Panc1 (cell line): ENCODE measurements around the gene ZNF691. TPM values are rescaled to one million over a fixed set of nuclear protein-coding genes. Genes with fewer than 3 reads are reported as not detected.

Experiments
- ATAC-seq: fragments of 200-7000 bp; cut with Tn5 transposase; 2 replicates; pipeline ENCODE4 v1.9.1; 2020; ENCODE audit warnings: mild to moderate bottlenecking, moderate library complexity
- BruUV-seq: library from RNA; stranded (reverse); fragments of 400-500 nt; replicated peaks from 2 replicates; lab custom pipeline; 2021; lab: Mats Ljungman, UMichigan
- CTCF ChIA-PET: fragments of 300-600 bp; sonication (Branson Sonifier 250); formaldehyde crosslinking; loops from one replicate; lab custom pipeline; 2022; ENCODE audit warnings: antibody characterized with exemption; lab: Charles Lee
- POLR2A ChIA-PET: fragments of 300-600 bp; sonication (Branson Sonifier 250); formaldehyde crosslinking; loops from one replicate; lab custom pipeline; 2022; ENCODE audit warnings: antibody characterized with exemption; lab: Charles Lee
- DNase-seq: peaks from one replicate; pipeline ENCODE4 v3.0.0-alpha.2; 2010; ENCODE audit warnings: low read depth, low spot score
- H3K27ac ChIP-seq: 2 replicates; pipeline ENCODE4 v1.5.1; 2011; ENCODE audit warnings: mild to moderate bottlenecking, low read length, inconsistent platforms
- H3K27me3 ChIP-seq: fragments of 200-500 bp; sonication (Bioruptor generic); 2 replicates; pipeline ENCODE4 v1.6.0; 2014; ENCODE audit warnings: low read length, inconsistent platforms; ENCODE audit not compliant: control insufficient read depth, insufficient read depth
- H3K36me3 ChIP-seq: fragments of 200-500 bp; sonication (Bioruptor generic); 2 replicates; pipeline ENCODE4 v1.5.1; 2014; ENCODE audit warnings: inconsistent platforms, mild to moderate bottlenecking, low read length, moderate library complexity; ENCODE audit not compliant: control insufficient read depth, insufficient read depth
- H3K4me1 ChIP-seq: 2 replicates; pipeline ENCODE4 v1.5.1; 2011; ENCODE audit warnings: inconsistent platforms, mild to moderate bottlenecking, low read length, moderate library complexity; ENCODE audit not compliant: control insufficient read depth, insufficient read depth
- H3K4me3 ChIP-seq, 2 experiments: 2 replicates each; pipeline ENCODE4 v1.5.1; 2011 to 2012; ENCODE audit warnings: low read depth in 2 of 2, low read length in 2 of 2, mild to moderate bottlenecking in 2 of 2, inconsistent platforms in 1 of 2, moderate library complexity in 1 of 2
- H3K9me3 ChIP-seq: fragments of 200-500 bp; sonication (Bioruptor generic); 2 replicates; pipeline ENCODE4 v1.5.1; 2014; ENCODE audit warnings: low read depth, mild to moderate bottlenecking, inconsistent platforms, low read length, moderate library complexity; ENCODE audit not compliant: control insufficient read depth, insufficient read depth
- CTCF ChIP-seq: fragments of 450-650 bp; IDR thresholded peaks from 2 replicates; pipeline ENCODE4 v1.5.1; 2017; ENCODE audit warnings: mild to moderate bottlenecking
- POLR2AphosphoS5 ChIP-seq: IDR thresholded peaks from 2 replicates; pipeline ENCODE4 v1.6.1; 2012; ENCODE audit warnings: mild to moderate bottlenecking, low read depth, low read length, moderate library complexity
- REST ChIP-seq, 2 experiments: IDR thresholded peaks; 2 replicates each; pipeline ENCODE4 v1.6.1; 2011 to 2012; ENCODE audit warnings: low read depth in 2 of 2, control low read depth in 1 of 2, low read length in 1 of 2, mild to moderate bottlenecking in 1 of 2, moderate library complexity in 1 of 2; ENCODE audit not compliant: insufficient read depth in 1 of 2
- SIN3A ChIP-seq: IDR thresholded peaks from 2 replicates; pipeline ENCODE4 v1.6.1; 2012; ENCODE audit warnings: low read depth, mild to moderate bottlenecking, low read length, moderate library complexity, borderline replicate concordance; ENCODE audit not compliant: insufficient read depth
- TCF7L2 ChIP-seq: IDR thresholded peaks from 2 replicates; pipeline ENCODE4 v1.6.1; 2011; ENCODE audit warnings: mild to moderate bottlenecking, low read depth, low read length, inconsistent platforms
- in situ Hi-C: cut with HindIII; loops from 2 replicates; pipeline ENCODE4 v1.10.0; 2016; ENCODE audit warnings: low sequenced_read_pairs, low pct_unique_long_range_greater_than_20kb
- intact Hi-C: fragments of 100-400 bp; cut with micrococcal nuclease; formaldehyde crosslinking; loops from one replicate; pipeline ENCODE4 v1.10.0; 2022; ENCODE audit not compliant: unreplicated experiment
- total RNA-seq: library from RNA; stranded (reverse); gene quantifications from one replicate; pipeline ENCODE4 v1.2.1, GENCODE V29; 2021; ENCODE audit not compliant: unreplicated experiment

The ZNF691 gene
- total RNA-seq, 1 experiment from 2014 or later = 9.9 TPM

GRCh38 chr1:42817440-42817767 is 29.0 kb upstream of the ZNF691 start:
- intact Hi-C loops (no loop called here), in situ Hi-C loops (no loop called here)
- H3K4me3 ChIP-seq = peak overlapping the region; percentile 63 to 71
- DNase-seq (peak; percentile 28), ATAC-seq (no peak; the same call in 1 of the 2 replicates)
- BruUV-seq = no TSS peak
- TF ChIP-seq CTCF = no peak
- TF ChIP-seq REST (IDR thresholded peaks at IDR 0.05; ENCODE audit: insufficient read depth in 1 of 2, low read depth in 2 of 2, low read length in 1 of 2) = no peak
- TF ChIP-seq TCF7L2 = no peak
- no peak for TF ChIP-seq SIN3A
- no peak for TF ChIP-seq POLR2AphosphoS5
- H3K9me3 ChIP-seq = no peaks in the 10 kb centered on the region
- H3K4me1 ChIP-seq = peaks cover 15% of the 10 kb centered on the region
- no peaks in the 10 kb centered on the region for H3K27me3 ChIP-seq
- ChIA-PET POLR2A (interaction anchor here (0.6 kb wide), 2 partner anchors 19 to 90 kb away, joined by 3 to 4 read pairs; no protein-coding TSS in a partner anchor), CTCF (interaction anchor here (0.5 kb wide), 1 partner anchor 47 kb away, joined by 5 read pairs; no protein-coding TSS in a partner anchor)
- H3K36me3 ChIP-seq = no peaks in the 10 kb centered on the region; the same call in 1 of the 2 replicates
- peak overlapping the region; percentile 91 for H3K27ac ChIP-seq

DNA sequence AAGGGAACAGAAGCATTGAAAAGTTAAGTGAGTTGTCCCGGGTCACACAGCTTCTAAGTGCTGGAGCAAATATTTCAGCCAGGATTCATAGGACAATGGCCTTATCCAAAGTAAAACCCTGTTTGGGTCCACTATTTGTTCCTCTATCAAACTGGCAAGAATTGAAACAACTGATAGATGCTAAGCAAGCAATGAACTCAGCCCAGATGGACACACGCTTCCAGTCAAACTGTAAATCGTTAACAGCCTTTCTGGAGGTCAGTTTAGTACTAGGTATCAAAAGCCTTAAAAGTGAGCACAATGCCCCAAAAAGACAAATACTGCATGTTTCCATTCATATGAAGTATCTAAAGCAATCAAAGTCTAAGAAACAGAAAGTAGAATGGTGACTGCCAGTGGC is 28.4 kb upstream of the ZNF691 start:
- ATAC-seq = no peak
- TF ChIP-seq REST (IDR thresholded peaks at IDR 0.05; ENCODE audit: insufficient read depth in 1 of 2, low read depth in 2 of 2, low read length in 1 of 2) = no peak
- Histone ChIP-seq H3K36me3 (no peaks in the 10 kb centered on the region; the same call in 1 of the 2 replicates), H3K27ac (peak overlapping the region; percentile 91; the same call in 1 of the 2 replicates), H3K4me3 (peak overlapping the region; percentile 63 to 71; a peak in 3 of 4 replicates), H3K27me3 (no peaks in the 10 kb centered on the region), H3K9me3 (no peaks in the 10 kb centered on the region), H3K4me1 (peaks cover 15% of the 10 kb centered on the region)
- no peak for DNase-seq
- intact Hi-C loops (no loop called here), in situ Hi-C loops (no loop called here)
- TSS peak; percentile 74 for BruUV-seq
- POLR2A ChIA-PET = interaction anchor here (0.6 kb wide), 2 partner anchors 18 to 89 kb away, joined by 3 to 4 read pairs; no protein-coding TSS in a partner anchor
- CTCF ChIA-PET = no interaction called here
